GM21723 (cell line): Measurements from ENCODE around the gene TRIM8.

Experiments used
- ATAC-seq: cut with Tn5 transposase; IDR thresholded peaks from one replicate; pipeline ENCODE4 v1.9.1; 2021; ENCODE audit warnings: mild to moderate bottlenecking, moderate library complexity; ENCODE audit not compliant: unreplicated experiment

TRIM8 gene

DNA sequence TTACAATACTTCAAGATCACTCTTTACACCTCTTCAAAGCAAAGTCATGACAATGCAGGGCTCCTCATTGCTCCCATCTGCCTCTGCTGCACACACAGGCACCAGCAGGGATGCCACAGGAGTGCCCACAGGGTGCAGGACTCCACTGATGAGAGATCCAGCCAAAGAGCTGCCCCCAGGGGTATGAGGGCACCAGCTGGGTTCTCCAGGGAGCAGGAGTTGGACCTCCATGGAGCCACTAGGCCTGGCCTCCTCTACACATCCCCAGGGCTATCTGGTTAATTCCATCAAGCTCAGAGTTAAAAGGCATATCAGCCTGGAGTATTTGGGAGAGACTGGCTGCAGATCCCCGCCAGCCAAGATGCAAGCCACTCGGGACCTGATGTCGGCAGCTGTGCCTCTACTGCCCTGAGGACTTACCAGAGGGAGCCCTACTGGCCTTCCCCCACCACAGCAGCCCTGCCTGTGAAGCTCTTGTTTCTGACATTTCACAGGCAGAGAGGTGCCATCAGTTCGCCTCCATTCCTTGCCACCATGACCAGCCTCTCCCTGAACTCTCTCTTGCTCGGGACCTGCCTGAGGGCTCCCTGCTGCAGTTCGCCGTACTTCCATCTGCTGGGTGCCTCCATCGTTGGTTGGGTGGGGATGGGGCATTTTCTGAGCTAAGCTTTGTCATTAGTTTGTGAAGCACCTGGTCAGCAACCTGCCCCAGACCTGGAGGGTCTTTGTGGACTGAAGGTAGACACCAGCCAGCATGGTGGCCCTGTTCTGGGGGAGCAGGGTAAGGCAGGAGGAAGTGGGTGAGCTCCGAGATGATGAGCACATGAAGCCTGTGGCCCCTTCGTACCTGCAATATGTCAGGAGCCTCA, 12.5 kb upstream of the TRIM8 start:
- ATAC-seq = no peak

- no peak for ATAC-seq
These were observed 11.7 kb upstream of the TRIM8 start for GRCh38 chr10:102632394-102633111.

DNA sequence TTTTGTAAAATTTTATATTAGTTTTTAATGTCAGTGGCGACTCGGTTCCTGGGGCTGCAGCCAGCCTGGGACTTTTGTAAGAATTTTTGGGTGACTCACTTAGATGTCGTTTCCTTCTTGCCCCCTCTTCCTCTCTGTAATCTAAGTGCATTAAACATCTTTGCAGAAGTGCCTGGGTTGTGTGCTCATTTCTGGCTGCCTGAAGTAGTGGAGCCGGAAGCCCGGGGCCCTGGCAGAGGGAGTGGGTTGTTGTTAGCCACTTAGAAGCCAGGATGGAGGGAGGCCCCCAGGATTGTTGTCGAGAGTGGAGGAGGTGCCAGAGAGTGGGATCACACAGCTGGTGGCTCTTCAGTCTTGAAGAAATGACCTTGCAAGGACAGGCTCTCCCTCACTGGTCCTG, 11.0 kb upstream of the TRIM8 start:
- no peak for ATAC-seq

- no peak for ATAC-seq
These were observed 10.4 kb upstream of the TRIM8 start for GRCh38 chr10:102633848-102634247.

GRCh38 chr10:102634686-102635085, 9.6 kb upstream of the TRIM8 start:
- ATAC-seq = no peak

- no peak for ATAC-seq
These were observed 8.9 kb upstream of the TRIM8 start for GRCh38 chr10:102635377-102635776.

- ATAC-seq = no peak
These were observed 4.7 kb upstream of the TRIM8 start for GRCh38 chr10:102639537-102639936.

DNA sequence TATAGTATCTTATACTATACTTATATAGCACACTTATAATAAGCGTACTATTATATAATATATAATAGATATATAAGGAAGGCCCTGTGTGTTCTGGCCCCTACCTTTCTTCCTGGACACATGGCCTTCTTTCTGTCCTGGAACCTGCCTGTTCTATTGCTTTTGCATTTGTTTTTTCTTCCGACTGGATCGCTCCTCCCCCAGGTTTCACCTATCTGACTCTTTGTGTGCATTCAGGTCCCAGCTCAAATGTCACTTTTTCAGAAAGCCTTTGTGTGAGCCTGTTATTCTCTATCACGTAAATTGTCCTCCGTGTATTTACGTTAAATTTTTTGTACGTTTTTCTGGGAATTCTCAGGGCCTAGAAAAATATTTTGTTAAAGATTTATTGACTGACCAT, 2.9 kb upstream of the TRIM8 start:
- ATAC-seq = no peak

DNA sequence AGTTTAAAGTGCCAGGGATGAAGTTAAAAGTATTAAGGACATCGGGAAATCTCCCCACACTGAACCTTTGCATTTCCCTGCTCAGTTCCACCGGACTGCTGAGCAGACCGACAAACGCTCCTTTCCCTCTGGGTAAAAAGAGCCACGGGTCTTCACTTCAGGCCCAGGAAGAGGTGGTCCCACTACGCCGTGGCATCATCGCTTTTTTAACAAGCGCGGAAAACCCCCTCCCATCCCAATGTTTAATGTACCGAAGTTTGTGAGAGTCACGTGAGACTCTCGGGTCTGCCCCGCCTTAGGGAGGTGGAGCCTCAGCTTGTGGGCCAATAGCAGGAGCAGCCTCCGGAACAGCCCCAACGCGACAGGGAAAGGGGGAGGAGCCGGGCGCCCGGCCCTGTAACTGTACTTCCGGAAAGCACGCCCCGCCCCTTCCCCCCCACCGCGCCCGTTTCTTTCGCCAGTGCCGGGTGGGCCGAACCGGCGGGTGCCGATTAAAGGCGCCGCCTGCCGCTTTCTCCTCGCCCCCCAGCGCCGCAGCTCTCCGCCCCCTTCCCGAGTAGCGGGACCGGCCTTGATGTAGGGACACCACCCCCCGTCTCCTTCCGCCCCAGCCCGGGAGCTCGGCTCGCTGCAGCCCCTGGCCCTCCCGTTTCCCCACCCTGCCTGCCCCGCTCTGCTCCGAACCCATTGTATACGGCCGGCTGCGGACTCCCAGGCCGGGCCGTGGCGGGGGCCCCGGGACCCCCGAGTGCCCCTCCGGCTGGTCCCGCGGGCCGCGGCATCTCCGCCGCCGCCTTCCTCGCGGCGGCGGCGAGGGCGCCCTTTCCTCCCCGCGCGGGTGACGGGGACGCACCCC, 2.2 kb upstream of the TRIM8 start:
- peak; percentile 44 for ATAC-seq

- ATAC-seq = peak; percentile 4
These were observed 1.4 kb upstream of the TRIM8 start for GRCh38 chr10:102642736-102643335.

GRCh38 chr10:102643336-102644065, 778 bp upstream of the TRIM8 start:
- peak; percentile 3 for ATAC-seq

DNA sequence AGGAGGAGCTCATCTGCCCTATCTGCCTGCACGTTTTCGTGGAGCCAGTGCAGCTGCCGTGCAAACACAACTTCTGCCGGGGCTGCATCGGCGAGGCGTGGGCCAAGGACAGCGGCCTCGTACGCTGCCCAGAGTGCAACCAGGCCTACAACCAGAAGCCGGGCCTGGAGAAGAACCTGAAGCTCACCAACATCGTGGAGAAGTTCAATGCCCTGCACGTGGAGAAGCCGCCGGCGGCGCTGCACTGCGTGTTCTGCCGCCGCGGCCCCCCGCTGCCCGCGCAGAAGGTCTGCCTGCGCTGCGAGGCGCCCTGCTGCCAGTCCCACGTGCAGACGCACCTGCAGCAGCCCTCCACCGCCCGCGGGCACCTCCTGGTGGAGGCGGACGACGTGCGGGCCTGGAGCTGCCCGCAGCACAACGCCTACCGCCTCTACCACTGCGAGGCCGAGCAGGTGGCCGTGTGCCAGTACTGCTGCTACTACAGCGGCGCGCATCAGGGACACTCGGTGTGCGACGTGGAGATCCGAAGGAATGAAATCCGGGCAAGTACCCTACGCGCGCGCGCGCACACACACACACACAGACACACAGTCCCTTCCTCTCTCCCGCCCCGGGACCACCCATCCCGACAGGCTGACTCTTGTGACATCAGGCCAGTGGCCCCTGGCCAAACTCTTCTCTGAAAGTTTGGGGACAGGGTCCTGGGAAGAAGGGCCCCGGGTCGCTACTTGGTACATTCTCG, 538 bp downstream of the TRIM8 start:
- peak; percentile 12 for ATAC-seq

- ATAC-seq = no peak
These were observed 1.1 kb downstream of the TRIM8 start for GRCh38 chr10:102645388-102645740.

- peak; percentile 30 for ATAC-seq
These were observed 1.7 kb downstream of the TRIM8 start for GRCh38 chr10:102645741-102646609.

- no peak for ATAC-seq
These were observed 2.5 kb downstream of the TRIM8 start for GRCh38 chr10:102646610-102647442.

DNA sequence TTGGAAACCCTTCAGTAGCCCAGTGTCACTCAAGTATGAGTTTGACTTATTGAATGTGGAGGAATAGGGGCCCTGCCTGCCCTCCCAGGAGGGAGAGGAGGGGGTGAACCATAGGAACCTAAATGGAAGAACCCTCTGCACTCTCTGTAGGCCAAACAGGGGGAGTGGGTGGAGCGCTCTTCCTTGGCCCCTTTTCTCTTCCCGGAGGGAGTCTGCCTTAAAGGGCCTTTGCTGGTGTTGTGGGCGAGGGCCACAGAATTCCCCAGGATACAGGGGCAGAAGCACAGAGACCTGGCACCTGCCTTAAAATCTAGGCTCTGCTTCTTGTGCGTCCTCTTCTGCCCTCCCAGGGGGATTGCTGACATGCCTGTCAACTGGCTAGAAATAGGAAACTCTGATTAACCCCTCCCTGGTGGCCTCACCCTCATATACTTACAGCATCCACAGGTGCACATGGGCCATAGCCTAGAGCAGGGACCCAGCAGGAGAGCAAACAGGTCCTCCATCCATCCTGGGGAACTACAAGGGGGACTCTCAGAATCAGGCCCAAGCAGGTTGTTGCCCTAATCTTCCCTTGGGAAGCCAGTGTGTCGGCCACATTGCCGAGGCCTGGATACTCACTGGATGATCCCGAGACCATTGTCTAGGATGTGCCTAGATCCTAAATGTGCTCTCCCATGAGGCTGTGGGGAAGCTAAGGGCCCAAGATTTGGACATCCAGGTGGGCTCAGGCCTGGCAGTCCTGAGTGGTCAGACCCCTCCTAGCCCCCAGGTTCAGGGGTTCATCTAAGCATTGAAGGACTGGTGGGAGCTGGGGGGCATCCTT, 3.4 kb downstream of the TRIM8 start:
- ATAC-seq = no peak
